KBM-7 (cell line): Measurements from ENCODE around the gene ZNF775.

Experiments used
- DNase-seq: peaks from one replicate; pipeline ENCODE4 v3.0.0-alpha.2; 2015
- in situ Hi-C: fragments of 300-500 bp; cut with MboI; formaldehyde crosslinking; loops from 2 replicates; pipeline ENCODE4 v1.14.3; 2020; ENCODE audit warnings: low sequenced_read_pairs, low pct_unique_long_range_greater_than_20kb, mixed read lengths

Gene ZNF775

DNA sequence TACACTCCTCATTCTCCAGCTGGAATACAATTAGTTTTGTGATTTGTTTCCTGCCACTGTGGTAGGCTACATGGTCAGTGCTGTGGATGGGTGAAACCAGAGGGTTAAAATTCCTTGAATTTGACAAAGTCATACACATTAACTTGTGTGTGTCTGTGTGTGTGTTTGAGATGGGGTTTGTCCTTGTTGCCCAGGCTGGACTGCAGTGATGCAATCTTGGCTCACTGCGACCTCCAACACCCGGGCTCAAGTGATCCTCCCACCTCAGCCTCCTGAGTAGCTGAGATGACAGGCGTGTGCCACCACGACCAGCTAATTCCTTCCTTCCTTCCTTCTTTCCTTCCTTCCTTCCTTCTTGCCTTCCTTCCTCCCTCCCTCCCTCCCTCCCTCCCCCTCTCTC lies 46.5 kb downstream of the ZNF775 start:
- in situ Hi-C loops = no loop called here
- DNase-seq = no peak

DNA sequence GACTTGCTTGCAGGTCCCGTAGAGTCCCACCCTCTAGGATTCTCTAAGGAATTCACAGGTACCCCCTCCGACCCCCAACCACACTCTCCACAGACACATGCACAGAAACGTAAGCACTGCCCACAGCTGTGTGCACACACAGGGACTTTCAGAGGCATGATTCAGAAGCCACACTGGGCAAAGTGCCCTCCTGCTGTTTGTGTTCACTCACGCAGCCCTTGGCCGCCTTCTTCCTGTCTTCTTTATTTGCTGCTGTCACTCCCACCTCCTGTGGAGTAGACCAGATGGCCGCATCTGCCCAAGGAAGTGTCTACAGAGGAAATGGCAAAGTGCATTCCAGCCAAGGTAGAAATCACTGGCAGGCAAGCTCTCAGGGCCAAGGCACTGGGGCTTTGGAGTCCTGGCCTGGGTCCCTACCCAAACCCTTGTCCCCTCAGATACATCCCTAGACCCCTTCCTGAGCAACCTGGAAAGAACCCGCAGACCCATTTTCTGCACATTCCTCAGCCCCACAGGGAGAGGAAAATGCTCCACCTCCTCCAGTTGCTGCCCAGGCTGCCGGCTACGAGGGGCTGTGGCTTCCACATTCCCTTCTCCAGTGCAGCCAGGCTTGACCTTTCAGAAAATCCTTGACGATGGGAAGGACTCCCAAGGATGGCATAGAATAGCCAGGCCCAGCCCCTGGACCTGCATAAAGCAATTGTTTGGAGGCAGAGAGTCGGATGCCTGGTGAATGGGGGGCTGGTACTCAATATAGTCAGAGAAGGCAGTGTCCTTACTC lies 49.7 kb downstream of the ZNF775 start:
- peak; percentile 98 for DNase-seq
- in situ Hi-C loops = no loop called here

DNA sequence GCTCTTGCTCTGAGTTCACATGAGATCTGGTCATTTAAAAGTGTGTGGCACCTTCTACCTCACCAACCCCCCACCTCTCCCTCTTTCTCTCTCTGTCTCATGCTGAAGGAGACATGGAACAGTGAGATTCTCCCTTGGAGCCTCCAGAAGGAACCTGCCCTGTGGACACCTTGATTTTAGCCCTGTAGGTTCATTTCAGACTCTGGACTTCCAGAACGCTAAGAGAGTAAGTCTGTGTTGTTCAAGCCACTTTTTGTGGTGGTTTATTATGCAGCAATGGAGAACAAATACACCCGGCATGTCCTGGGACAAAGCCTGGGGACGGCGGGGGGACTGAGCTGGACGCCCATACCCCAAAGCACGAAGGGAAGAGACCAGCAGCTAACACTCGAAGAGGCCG lies 50.6 kb downstream of the ZNF775 start:
- DNase-seq = no peak
- in situ Hi-C loops = no loop called here

DNA sequence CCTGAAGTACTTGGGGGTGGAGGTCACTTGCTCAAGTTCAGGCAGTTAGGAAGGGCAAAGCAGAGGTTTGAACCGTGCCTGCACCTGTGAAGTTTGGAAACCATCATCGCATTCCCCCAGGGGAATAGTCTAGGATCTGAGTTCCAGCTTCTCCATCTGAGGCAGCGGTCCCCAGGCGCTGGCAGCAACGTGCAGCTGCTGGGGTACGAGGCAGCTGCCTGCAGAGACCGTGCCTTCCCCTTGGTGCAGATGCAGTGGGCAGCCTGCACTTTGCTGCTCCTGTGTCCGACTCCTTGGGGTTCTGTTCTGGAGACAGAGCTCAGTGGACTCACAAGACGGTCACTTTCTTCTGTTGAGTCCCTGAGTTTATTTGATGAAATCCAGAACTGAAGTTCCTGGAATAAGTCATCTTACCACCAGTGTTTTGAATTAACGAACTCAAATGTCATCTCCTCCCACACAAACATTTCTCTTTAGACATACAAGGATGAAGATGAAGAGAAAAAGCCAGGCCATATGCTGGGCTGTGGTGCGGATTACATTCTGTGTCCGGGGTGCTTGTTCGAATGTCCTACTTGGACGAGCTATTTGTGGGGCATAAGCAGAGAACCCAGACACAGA lies 51.4 kb downstream of the ZNF775 start:
- DNase-seq = no peak
- in situ Hi-C loops = no loop called here

DNA sequence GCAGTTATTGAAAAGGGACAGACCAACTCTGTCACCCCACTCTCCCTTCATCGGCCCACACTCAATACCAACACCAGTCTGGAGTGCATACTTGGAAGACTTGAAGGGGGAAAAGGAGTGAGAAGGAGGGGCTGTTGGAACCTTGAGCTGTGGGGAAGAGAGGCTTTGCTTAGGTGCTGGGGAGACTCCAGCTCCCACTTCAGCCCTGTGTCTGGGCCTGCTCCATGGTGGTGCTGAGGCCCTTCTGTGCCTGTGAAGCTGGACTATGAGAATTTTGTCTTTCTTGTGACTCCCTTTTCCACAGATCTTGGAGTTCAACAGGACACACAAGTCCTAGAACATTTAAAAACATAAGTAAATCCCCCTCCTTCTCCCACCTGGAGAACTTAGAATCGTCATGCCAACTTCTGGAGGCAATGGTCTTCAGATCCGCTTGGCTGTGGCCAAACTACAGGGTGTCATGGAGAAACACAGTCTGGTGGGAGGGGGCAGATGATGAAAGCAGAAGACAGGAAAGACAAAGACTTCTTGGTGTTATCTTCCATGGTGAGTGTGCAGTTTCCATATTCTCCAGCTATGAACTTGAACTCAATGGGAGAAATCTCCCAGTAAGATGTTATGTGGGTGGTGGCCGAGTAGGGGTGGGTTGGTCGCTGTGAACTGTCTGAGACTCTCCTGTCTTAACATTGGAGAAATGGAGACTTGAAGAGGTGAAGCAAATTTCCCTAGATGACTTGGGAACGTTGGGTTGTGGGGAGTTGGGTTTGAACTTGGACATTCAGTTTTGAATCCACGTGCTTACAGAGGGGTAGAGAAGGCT lies 52.9 kb downstream of the ZNF775 start:
- no peak for DNase-seq
- in situ Hi-C loops = no loop called here

DNA sequence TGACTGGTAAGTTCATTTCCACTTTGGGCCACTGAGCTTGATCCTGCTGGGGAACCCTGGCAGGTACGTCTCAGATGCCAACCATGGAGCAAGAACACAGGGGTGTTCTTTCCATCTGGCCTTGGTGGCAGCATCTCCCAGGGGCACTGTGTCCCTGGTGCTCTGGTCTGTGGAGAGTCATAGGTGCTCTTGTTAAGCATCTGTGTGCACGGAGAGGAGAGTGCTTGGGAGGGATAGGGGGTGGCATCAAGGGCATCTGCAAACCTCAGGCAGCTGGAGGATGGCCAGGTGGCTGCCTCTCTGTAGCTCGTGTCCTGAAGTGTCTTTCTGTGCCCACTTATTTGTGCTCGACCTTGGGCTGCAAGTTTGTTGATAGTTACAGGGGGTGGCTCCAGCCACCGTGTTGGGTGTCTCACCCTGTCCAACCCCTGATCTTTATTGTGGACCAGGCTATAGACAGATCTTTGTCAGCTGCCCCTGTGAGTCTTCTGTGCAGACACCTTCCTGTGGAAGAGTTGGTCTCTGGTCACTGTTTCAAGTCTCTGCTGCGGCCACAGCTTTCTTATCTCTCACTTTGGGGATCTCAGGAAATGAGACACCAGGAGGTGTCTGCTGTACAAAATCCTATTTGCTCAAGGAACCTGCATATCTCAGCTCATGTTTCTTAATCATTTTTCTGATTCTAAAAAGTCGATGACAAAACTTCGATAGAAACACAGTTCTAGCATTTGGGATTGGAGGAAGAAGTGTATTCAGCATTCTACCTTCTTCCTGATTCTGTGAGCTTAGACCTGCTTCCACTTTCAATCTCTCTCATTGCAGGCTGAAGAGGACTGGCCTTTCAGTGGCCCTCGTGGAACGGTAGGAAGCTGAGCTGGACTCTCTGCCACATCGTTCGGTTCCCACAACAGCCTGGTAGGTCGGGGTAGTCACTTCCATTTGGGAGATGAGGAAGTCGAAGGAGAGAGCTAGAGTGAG lies 54.1 kb downstream of the ZNF775 start:
- in situ Hi-C loops = no loop called here
- peak; percentile 23 for DNase-seq

DNA sequence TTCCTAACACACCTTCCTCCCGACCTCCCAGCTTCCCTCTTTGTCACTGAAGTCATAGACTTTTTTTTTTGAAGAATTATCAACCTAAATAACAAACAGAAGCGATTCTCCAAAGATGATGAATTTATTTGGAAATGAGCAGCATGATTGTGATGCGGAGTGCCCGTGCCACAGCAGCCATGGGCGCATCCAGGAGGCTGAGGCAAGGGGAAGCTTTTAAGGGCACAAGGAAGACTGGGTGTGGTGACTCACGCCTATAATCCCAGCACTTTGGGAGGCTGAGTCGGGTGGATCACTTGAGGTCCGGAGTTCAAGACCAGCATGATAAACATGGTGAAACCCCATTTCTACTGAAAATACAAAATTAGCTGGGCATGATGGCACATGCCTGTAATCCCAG lies 55.1 kb downstream of the ZNF775 start:
- in situ Hi-C loops = no loop called here

DNA sequence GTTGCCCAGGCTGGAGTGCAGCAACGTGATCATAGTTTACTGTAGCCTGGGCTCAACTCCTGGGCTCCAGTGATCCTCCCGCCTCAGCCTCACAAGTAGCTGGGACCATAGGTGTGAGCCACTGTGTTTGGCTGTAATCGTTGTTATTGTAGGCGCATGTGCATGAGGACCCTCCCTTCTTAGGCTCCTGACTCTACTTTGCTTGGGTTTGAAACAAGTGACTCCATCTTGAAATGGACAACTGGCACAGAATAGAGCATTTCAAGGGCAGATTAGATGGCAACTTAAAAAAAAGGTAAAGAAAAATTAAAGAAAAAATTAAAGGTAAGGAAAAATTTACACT lies 55.9 kb downstream of the ZNF775 start:
- in situ Hi-C loops = no loop called here
- no peak for DNase-seq

More for the DNA sequence above, 55.1 kb downstream of the ZNF775 start:
- DNase-seq = no peak

DNA sequence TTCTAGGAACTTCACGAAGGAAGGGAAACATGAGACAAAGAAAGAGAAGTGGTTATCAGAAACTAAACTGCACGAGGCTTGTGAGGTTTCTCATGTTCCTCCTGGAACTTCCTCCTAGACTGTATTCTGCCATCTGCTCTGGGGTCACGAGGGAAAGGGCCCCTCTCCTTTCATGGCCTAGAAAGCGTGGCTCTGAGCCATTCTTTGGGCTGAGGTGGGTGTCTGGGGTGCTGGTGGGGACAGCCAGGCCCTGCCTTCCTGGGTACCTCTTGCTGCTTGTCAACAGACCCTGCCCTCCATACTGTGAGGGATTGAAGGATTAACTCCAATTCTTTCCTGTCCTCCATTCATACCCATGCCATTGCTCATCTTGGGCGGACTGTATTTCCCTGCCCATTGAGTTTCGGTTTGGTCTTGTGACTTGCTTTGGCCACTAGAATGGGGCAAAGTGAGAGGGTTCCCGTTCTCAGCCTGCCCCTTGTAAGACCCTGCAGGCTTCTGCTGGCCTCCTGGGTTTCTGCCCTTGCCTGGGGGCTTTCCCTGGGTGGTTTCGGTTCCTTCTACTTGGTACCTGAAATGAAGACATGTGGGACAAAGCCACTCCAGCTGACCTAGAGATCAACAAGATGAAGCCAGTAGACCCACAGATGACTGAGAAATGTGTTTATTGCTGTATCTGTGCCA lies 56.4 kb downstream of the ZNF775 start:
- in situ Hi-C loops = no loop called here
- peak; percentile 73 for DNase-seq

DNA sequence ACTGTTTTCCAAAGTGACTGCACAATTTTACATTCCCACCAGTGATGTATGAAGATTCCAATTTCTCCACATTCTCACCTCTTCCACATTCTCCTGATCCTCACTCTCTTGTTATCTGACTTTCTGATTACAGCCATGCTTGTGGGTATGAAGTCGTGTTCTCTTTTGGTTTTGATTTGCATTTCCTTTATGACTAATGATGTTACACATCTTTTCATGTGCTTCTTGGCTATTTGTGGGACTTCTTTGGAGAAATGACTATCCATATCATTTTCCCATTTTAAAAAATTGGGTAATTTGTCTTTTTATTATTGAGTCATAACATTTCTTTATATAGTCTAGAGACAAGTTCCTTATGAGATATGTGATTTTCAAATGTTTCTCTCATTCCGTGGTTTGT lies 60.8 kb downstream of the ZNF775 start:
- no peak for DNase-seq
- in situ Hi-C loops = no loop called here

DNA sequence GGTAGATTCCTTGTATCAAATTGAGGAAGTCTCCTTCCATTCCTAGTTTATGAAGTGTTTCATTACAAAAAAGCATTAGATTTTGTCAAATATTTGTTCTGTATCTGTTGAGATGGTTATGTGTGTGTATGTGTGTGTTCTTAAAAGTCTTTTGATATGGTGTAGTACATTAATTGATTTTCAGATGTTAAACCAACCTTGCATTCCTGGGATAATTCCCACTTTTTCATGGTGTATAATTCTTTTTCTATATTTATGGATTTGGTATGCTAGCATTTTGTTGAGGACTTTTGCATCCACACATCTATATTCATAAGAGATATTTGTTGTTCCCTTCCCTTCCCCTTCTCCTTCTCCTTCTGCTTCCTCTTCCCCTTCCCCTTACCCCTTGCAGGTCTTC lies 62.4 kb downstream of the ZNF775 start:
- no peak for DNase-seq
- in situ Hi-C loops = no loop called here

DNA sequence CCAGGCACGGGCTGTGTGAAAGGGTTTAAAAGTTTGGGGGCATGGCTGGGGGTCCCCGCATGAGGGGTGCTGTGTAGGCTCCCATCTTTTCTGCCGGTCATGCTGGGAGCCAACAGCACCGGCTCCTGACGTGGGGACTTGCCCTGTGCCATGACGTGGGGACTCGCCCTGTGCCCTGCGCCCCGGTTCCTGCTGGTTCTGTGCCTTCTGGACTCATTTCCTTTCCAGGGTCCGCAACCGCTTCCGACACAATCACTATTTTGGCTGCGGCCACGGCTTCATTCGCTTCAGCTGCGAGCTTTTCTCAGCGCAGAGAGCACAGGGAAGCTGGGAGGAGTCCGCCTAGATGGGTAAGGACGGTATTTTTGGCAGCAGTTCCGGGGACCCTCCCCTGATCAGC lies 63.7 kb downstream of the ZNF775 start:
- in situ Hi-C loops = no loop called here
- no peak for DNase-seq

DNA sequence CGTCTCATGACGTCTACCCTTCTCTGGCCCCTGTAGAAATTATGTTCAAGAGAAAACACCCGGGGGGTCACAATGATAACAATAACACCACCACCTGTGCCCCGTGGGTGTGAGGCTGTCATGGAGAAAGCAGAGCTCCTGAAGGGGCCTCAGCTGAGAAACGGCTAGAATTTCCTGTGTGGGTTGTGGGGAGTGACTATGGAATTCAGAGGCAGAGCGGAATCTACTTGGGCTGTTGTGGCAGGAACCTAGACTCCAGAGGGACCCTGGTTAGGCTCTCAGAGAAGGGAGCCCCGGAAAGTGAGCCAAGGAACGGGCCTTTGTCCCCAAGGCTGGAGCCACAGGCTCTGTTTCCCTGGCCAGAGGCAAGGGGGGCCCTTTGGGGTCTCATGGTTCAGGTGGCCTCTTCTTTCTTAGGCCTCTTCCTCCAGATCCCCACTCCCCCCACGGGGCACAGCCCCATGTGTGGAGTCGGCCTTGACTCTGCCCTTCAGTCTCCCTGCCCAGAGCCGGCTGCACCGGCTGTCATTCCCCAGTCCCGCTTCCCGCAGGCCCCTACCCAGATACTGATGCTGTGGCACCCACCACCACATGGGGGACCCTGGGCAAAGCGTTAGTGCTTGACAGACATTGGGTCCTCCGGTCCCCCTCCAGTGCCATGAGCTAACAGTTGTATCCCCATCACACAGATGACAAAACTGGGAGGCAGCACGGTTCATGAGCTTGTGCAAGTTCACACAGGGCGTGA lies 64.8 kb downstream of the ZNF775 start:
- in situ Hi-C loops = no loop called here
- no peak for DNase-seq

DNA sequence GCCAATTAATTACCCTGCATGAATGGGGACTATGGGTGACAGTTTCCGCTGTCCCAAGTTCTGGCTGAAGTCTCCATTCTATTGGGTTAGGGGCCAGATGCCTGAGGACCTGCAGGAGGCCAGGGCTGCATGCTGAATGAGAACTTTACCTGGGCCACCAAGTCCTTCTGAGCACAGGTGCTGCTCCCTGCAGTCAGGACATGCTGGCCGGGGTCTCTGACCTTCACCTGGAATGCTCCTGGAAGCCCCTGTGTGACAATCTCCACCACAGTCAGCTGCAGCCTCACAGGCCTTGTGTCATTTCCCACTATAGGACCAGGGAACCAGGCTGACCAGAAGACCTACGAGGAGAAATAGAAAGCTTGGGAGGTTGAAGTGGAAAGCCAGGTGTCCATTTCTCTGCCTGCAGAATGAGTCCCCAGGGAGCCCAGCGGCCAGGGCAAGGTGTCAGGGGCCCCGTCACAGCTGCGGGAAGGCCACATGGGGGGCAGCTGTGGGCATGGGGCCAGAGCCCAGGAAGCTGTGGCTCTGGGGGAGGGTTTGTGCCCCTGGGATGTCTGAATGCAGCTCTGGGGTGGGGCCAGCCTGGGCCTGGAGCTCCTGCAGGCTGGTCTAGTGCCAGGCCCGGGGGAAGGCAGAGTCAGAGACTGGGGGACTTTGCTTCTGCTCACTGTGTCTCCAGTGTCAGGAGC lies 65.7 kb downstream of the ZNF775 start:
- in situ Hi-C loops = no loop called here
- DNase-seq = no peak

DNA sequence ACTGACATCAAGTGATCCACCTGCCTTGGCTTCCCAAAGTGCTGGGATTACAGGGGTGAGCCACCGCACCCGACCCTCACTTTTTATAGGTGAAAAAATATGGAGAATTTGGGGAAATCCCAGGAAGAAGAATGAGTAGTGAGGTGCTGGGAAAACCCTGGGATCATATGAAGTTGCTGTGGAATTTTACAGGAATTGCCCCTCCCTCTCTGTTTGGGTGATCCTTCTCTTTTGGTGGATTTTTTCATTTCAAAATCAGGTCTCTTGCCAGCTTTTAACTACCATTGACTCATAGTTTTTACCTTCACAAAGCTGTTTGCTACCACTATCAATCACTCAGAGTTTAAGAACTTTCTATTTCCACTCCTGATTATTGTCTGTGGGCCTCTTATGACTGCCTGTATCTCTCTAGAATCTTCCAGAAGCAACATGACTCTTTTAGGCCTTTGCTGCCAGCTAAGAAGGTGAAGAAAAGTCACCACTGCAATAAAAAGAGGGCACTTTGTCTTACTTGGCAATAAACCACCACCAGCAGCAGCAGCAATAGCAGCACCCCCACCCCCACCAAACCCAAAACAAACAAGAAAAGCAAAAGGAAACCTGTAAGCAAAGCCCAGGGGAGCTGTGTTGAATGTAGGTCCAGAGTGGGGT lies 67.3 kb downstream of the ZNF775 start:
- in situ Hi-C loops = no loop called here
- no peak for DNase-seq
